NT2/D1 (cell line): ENCODE data around the gene CCDC117.

Source experiments
- DNase-seq: peaks from one replicate; pipeline ENCODE4 v3.0.0-alpha.2; 2011; ENCODE audit warnings: low read depth, low spot score
- H3K27me3 ChIP-seq: 2 replicates; pipeline ENCODE4 v1.6.0; 2011; ENCODE audit warnings: mild to moderate bottlenecking; ENCODE audit not compliant: insufficient read length, insufficient read depth
- H3K36me3 ChIP-seq: 2 replicates; pipeline ENCODE4 v1.6.1; 2011; ENCODE audit warnings: mild to moderate bottlenecking, low read length, mixed read lengths; ENCODE audit not compliant: insufficient read depth, insufficient read length
- H3K4me1 ChIP-seq: 2 replicates; pipeline ENCODE4 v1.5.1; 2011; ENCODE audit not compliant: insufficient read depth, insufficient read length
- H3K4me3 ChIP-seq: 2 replicates; pipeline ENCODE4 v1.5.1; 2011; ENCODE audit warnings: low read depth; ENCODE audit not compliant: insufficient read length
- H3K9ac ChIP-seq: 2 replicates; pipeline ENCODE4 v1.6.0; 2011; ENCODE audit warnings: low read depth; ENCODE audit not compliant: insufficient read length
- H3K9me3 ChIP-seq: 2 replicates; pipeline ENCODE4 v1.5.1; 2011; ENCODE audit warnings: mild to moderate bottlenecking, low read length; ENCODE audit not compliant: insufficient read depth
- SUZ12 ChIP-seq: IDR thresholded peaks from 2 replicates; pipeline ENCODE4 v1.6.1; 2011; ENCODE audit not compliant: insufficient read length, insufficient read depth; ENCODE audit errors: extremely low read depth
- YY1 ChIP-seq: IDR thresholded peaks from 2 replicates; pipeline ENCODE4 v1.6.1; 2011; ENCODE audit not compliant: insufficient read length, insufficient read depth
- ZNF274 ChIP-seq: IDR thresholded peaks from 2 replicates; pipeline ENCODE4 v1.6.1; 2011; ENCODE audit warnings: mild to moderate bottlenecking, low read depth, low read length

Gene CCDC117

DNA sequence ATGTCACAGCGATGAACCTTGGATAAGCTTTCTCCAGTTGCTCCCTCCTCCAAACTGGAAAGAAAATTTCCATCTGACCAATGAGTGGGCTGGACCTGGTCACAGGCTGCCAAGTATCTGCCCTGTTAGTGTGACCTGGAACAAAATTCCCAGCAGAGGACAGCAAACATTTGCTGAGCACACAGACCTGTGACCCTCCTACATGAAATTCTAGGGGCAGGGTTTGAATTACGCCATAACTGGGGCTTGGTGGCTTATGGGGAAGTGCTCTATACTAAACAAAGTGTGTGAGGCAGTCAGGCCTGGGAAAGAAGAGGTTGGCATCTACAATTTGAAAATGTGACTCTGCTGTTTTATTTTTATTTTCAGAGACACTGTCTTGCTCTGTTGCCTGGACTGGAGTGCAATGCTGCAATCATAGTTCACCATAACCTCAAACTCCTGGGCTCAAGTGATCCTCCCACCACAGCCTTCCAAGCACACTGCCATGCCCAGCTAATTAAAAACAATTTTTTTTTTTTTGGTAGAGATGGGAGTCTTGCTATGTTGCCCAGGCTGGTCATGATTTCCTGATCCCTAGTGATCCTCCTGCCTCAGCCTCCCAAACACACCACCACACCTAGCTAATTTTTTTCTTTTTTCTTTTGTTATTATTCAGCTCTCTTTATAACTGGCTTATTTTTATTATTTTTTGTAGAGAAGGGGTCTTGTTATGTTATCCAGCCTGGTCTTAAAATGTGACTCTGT is 41.5 kb downstream of the CCDC117 start:
- H3K9ac ChIP-seq, result no peak overlapping the region
- no peaks in the 10 kb centered on the region for H3K4me1 ChIP-seq
- no peak for DNase-seq
- no peaks in the 10 kb centered on the region for H3K9me3 ChIP-seq
- H3K36me3 ChIP-seq, result no peaks in the 10 kb centered on the region
- H3K4me3 ChIP-seq, result no peak overlapping the region
- no peaks in the 10 kb centered on the region for H3K27me3 ChIP-seq
- TF ChIP-seq ZNF274, result no peak
- no peak for TF ChIP-seq YY1

DNA sequence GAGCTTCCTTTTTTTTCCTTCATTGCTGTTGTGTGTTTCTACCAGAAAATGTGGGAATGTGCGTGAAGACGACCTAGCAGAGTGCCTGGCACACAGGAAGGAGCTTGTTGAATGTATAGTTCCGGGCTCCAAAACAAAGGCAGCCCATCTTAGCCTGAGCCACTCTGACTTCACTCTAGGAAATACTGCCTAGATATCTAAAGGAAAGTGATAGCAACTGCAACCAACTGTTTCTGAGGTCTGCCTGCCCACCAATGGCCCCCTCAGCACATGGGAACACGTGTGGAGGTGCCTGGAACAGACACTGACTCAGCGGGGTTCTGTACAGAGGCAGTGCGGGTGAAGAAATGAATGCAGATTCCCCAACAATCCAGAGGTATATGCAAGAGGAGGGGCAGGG is 42.6 kb downstream of the CCDC117 start:
- DNase-seq, result no peak
- no peak overlapping the region for H3K4me3 ChIP-seq
- no peak for TF ChIP-seq YY1
- TF ChIP-seq SUZ12, result no peak
- no peak for TF ChIP-seq ZNF274
- no peaks in the 10 kb centered on the region for H3K9me3 ChIP-seq
- no peaks in the 10 kb centered on the region for H3K4me1 ChIP-seq
- H3K9ac ChIP-seq, result no peak overlapping the region
- no peaks in the 10 kb centered on the region for H3K27me3 ChIP-seq
- no peaks in the 10 kb centered on the region for H3K36me3 ChIP-seq

DNA sequence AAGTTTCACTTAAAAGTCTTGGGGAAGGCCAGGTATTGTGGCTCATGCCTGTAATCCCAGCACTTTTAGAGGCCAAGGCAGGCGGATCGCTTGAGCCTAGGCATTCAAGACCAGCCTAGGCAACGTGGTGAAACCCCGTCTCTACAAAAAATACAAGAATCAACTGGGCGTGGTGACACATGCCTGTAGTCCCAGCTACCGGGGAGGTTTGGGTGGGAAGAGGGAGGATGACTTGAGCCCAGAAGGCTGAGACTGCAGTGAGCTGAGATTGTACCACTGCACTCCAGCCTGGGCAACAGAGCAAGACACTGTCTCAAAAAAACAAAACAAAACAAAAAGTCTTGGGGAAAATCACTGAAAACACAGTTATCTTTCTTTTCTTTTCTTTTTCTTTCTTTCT is 43.2 kb downstream of the CCDC117 start:
- Histone ChIP-seq H3K27me3 (no peaks in the 10 kb centered on the region), H3K9me3 (no peaks in the 10 kb centered on the region), H3K4me1 (no peaks in the 10 kb centered on the region), H3K4me3 (no peak overlapping the region), H3K36me3 (no peaks in the 10 kb centered on the region), H3K9ac (no peak overlapping the region)
- TF ChIP-seq SUZ12, result no peak
- TF ChIP-seq YY1, result no peak
- no peak for TF ChIP-seq ZNF274
- DNase-seq, result no peak

DNA sequence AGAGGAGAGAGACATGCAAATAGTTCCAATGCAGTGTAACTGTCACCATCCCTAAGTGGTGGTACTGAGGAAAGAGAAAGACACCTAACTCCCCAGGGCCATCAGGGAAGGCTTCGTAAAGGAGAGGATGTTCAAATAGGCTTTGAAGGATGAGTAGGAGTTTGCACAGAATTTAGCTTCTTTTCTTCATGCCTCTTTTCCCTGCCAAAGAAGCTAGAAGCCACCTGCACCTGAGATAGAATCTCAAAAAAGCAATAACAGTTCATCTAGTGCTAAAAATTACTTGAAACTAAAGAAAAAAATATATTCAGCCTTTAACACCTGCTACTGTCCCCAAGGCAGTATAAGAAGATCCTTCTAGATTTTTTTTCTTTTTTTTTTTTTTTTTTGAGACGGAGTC is 44.6 kb downstream of the CCDC117 start:
- TF ChIP-seq SUZ12 (no peak), YY1 (no peak), ZNF274 (no peak)
- no peaks in the 10 kb centered on the region for H3K9me3 ChIP-seq
- no peak for DNase-seq
- H3K4me1 ChIP-seq, result no peaks in the 10 kb centered on the region
- no peaks in the 10 kb centered on the region for H3K27me3 ChIP-seq
- H3K9ac ChIP-seq, result no peak overlapping the region
- no peaks in the 10 kb centered on the region for H3K36me3 ChIP-seq
- H3K4me3 ChIP-seq, result no peak overlapping the region

DNA sequence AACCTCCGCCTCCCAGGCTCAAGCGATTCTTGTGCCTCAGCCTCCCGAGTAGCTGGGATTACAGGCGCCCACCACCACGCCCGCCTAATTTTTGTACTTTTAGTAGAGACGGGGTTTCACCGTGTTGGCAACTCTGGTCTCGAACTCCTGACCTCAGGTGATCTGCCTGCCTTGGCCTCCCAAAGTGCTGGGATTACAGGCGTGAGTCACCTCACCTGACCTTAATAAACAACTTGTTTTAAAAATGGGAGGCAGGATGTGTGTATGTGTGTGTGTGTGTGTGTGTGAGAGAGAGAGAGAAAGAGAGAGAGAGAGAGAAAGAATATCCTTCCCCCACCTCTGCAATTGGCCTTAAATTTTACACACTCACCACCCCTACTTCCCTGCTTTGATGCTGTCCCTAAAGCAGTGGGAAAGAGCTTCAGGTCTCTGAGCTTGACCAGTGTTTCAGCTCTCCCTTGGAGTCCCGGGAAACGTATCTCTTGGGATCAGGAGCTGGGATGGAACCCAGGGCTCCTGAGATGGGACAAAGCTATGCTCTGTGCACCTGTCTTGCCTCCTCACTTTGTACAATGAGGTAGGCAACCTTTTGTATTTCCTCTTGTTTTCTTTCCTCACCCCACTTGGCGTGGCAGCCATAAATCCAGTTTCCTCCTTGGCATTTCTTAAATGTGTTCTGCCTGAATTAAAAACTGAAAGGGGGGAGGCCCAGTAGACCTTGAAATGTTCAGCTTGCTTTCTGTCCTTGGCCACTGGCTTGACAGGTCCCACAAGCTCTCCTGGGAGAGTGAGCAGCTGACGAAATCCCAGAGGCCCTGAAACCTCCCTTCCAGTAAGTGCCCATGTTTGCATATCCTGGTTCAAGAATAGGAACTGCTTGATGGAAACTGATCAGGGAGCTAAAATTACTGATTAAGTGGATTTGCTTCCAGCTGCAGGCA is 45.7 kb downstream of the CCDC117 start:
- Histone ChIP-seq H3K4me3 (no peak overlapping the region), H3K9me3 (no peaks in the 10 kb centered on the region), H3K36me3 (no peaks in the 10 kb centered on the region), H3K27me3 (no peaks in the 10 kb centered on the region), H3K9ac (no peak overlapping the region), H3K4me1 (no peaks in the 10 kb centered on the region)
- no peak for TF ChIP-seq YY1
- TF ChIP-seq ZNF274, result no peak
- no peak for TF ChIP-seq SUZ12
- DNase-seq, result no peak

DNA sequence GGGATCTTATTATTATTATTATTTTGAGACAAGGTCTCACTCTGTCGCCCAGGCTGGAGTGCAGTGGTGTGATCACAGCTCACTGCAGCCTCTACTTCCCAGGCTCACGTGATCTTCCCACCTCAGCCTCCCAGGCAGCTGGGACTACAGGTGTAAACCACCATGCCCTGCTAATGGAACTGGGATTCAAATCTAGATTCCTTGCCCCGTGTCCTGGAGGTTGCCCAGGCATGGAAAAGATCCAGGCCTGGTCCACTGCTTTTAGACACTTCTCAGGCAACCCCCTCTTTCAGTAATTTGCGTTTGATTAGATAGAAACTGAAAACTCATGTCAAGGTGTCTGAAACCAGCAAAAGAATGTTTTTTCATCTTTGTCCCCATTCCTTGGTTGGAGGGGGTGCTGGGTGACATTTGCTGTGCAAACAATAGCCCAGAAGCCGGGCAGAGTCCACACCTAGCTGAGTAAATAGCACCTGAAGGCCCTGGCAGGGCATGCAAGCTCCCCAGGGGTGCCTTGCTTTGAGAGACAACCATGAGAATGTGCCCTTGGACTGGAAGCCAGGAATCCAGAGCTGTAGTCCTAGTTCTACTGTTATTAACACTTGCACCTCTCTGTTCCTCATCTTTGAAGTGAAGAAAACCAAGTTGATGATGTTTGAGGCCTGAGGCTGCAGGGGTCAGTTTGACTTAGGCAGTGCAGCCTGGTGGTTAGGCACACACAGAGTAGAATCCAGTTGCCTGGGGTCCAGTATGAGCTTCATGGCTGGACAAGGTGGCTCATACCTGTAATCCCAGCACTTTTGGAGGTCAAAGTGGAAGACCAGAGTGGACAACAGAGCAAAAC is 47.0 kb downstream of the CCDC117 start:
- H3K27me3 ChIP-seq, result no peaks in the 10 kb centered on the region
- no peak for TF ChIP-seq ZNF274
- H3K9ac ChIP-seq, result no peak overlapping the region
- no peaks in the 10 kb centered on the region for H3K36me3 ChIP-seq
- no peaks in the 10 kb centered on the region for H3K4me1 ChIP-seq
- no peak for DNase-seq
- no peaks in the 10 kb centered on the region for H3K9me3 ChIP-seq
- no peak overlapping the region for H3K4me3 ChIP-seq

DNA sequence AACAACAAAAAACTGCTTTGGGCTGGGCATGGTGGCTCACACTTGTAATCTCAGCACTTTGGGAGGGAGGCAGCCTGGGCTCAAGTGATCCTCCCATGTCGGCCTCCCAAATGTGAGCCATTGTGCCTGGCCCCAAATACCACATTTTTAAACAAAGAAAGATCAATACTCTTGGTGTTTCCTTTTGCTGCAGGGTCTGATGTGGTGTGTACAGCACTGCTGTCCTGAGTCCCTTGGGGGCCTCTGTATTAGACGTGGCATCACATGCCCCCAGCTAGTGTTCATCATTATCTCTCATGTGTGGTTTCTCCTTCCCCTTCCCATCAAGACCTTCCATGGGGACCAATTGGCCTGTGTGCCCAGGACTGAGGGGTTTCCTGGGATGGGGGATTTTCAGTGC is 48.4 kb downstream of the CCDC117 start:
- Histone ChIP-seq H3K9ac (no peak overlapping the region), H3K4me3 (no peak overlapping the region), H3K9me3 (no peaks in the 10 kb centered on the region), H3K36me3 (no peaks in the 10 kb centered on the region), H3K4me1 (no peaks in the 10 kb centered on the region), H3K27me3 (no peaks in the 10 kb centered on the region)
- no peak for DNase-seq
- TF ChIP-seq SUZ12, result no peak
- no peak for TF ChIP-seq YY1
- TF ChIP-seq ZNF274, result no peak
